ENCODE data around the gene ADAMTS1. TPM values are rescaled to one million over a fixed set of nuclear protein-coding genes. Genes with fewer than 3 reads are reported as not detected.
"Not testable (repeated sequence)": the region's sequence is repeated elsewhere in the genome, so short reads cannot be mapped to it uniquely, and the experiment has no call there.

Gene ADAMTS1
- total and polyA plus RNA-seq, 8 donors: 4.4 to 32.1 (median 13.6) TPM

- 88 to 97% methylated on average over 1 of the region's 1 CpG for WGBS, 2 donors
- no peak for ATAC-seq
Observed at GRCh38 chr21:26874347-26874746, 29.1 kb upstream of the ADAMTS1 start.

GRCh38 chr21:26865857-26866256, 20.6 kb upstream of the ADAMTS1 start:
- no peaks in the 10 kb centered on the region for H3K9me3 ChIP-seq
- 93 to 98% methylated on average over 3 of the region's 3 CpGs for WGBS, 2 donors
- no peak for TF ChIP-seq CTCF (IDR thresholded peaks at IDR 0.05)
- H3K27me3 ChIP-seq: no peaks in the 10 kb centered on the region
- H3K4me1 ChIP-seq: peaks cover 4 to 7% (median 7%) of the 10 kb centered on the region in 3 donors
- FAIRE-seq (no peak), DNase-seq (no peak), ATAC-seq (no peak)
- no peak overlapping the region for H3K4me3 ChIP-seq
- H3K27ac ChIP-seq: no peak overlapping the region
- H3K36me3 ChIP-seq: no peaks in the 10 kb centered on the region
- intact Hi-C loops (cut with DNase I): no loop called here

More at GRCh38 chr21:26874347-26874746, 29.1 kb upstream of the ADAMTS1 start:
- Histone ChIP-seq H3K27me3 (no peaks in the 10 kb centered on the region), H3K4me1 (peaks cover 0 to 3% (median 3%) of the 10 kb centered on the region in 3 donors), H3K4me3 (no peak overlapping the region), H3K27ac (no peak overlapping the region), H3K9me3 (no peaks in the 10 kb centered on the region), H3K36me3 (no peaks in the 10 kb centered on the region)
- intact Hi-C loops (cut with DNase I): no loop called here
- FAIRE-seq (no peak), DNase-seq (no peak)
- TF ChIP-seq CTCF (IDR thresholded peaks at IDR 0.05): no peak

- not testable (repeated sequence) for DNase-seq, ATAC-seq, H3K9me3 ChIP-seq, H3K27me3 ChIP-seq, H3K4me1 ChIP-seq, H3K36me3 ChIP-seq, H3K4me3 ChIP-seq, FAIRE-seq, H3K27ac ChIP-seq
- intact Hi-C loops (cut with DNase I): loop anchor here in 2 of 3 donors (10.0 kb wide), 5 partner anchors 698 to 1888 kb away; no protein-coding TSS in a partner anchor
- 92 to 95% methylated on average over 7 of the region's 7 CpGs for WGBS, 2 donors
Observed at GRCh38 chr21:26856871-26857350, 11.7 kb upstream of the ADAMTS1 start.

GRCh38 chr21:26854695-26855094, 9.5 kb upstream of the ADAMTS1 start:
- 91 to 93% methylated on average over 14 of the region's 14 CpGs for WGBS, 2 donors
- FAIRE-seq: not testable (repeated sequence)

DNA sequence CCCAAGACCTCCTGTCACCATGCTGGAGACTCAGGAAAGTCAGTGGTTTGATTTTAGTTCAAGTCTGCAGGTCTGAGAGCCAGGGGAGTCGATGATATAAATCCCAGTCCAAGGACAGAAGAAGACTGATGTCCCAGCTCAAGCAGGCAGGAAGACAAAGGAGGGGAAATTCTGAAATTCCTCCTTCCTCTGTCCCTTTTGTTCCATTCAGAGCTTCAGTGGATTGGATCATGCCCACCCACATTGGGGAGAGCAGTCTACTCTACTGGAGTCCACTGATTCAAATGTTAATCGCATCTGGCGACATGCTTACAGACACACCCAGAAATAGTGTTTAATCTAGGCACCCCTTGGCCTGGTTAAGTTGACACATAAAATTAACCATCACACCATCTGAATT, 7.2 kb upstream of the ADAMTS1 start:
- DNase-seq (no peak), ATAC-seq (no peak), FAIRE-seq (no peak)
- H3K4me1 ChIP-seq: peaks cover 0 to 5% (median 0%) of the 10 kb centered on the region in 3 donors
- H3K36me3 ChIP-seq: no peaks in the 10 kb centered on the region
- no peaks in the 10 kb centered on the region for H3K27me3 ChIP-seq
- no peak overlapping the region for H3K27ac ChIP-seq
- 75 to 84% methylated on average over 3 of the region's 3 CpGs for WGBS, 2 donors
- H3K4me3 ChIP-seq: no peak overlapping the region
- TF ChIP-seq CTCF (IDR thresholded peaks at IDR 0.05): no peak
- intact Hi-C loops (cut with DNase I): loop anchor here (5.0 to 10.0 kb wide), 6 partner anchors 702 to 1892 kb away; no protein-coding TSS in a partner anchor
- no peaks in the 10 kb centered on the region for H3K9me3 ChIP-seq

More at GRCh38 chr21:26854695-26855094, 9.5 kb upstream of the ADAMTS1 start:
- not testable (repeated sequence) for ATAC-seq, DNase-seq, H3K4me3 ChIP-seq, H3K27me3 ChIP-seq, H3K36me3 ChIP-seq, H3K9me3 ChIP-seq, H3K27ac ChIP-seq, H3K4me1 ChIP-seq
- intact Hi-C loops (cut with DNase I): loop anchor here (5.0 to 10.0 kb wide), 6 partner anchors 700 to 1890 kb away; no protein-coding TSS in a partner anchor
